Choroid plexus epithelial cell (primary cell): ENCODE measurements around the gene GAR1.
"Not testable (repeated sequence)": the region's sequence is repeated elsewhere in the genome, so short reads cannot be mapped to it uniquely, and the experiment has no call there.

Experiments
- DNase-seq: peaks from one replicate; pipeline ENCODE4 v3.0.0-alpha.2; 2010; ENCODE audit warnings: low read depth
- H3K4me3 ChIP-seq: 2 replicates; pipeline ENCODE4 v1.5.1; 2011; ENCODE audit warnings: low read depth, mild to moderate bottlenecking, control low read depth, low read length, moderate library complexity
- CTCF ChIP-seq: conservative IDR thresholded peaks from 2 replicates; pipeline ENCODE4 v1.5.1; 2011; ENCODE audit warnings: low read depth, mild to moderate bottlenecking, control low read depth, inconsistent platforms, low read length, moderate library complexity

The GAR1 gene

GRCh38 chr4:109815151-109816081, at the start of gene GAR1:
GAR1 (plus strand) TSS chr4:109815762; CDS start chr4:109816165, 403 bp downstream.
- DNase-seq: peak; percentile 95
- no peak for TF ChIP-seq CTCF
- peak within 1 kb of the TSS; percentile 79 for H3K4me3 ChIP-seq

- not testable (repeated sequence) for H3K4me3 ChIP-seq, DNase-seq
Measured at GRCh38 chr4:109782092-109782491, 33.5 kb upstream of the GAR1 start.

- no peak for DNase-seq
- no peak for TF ChIP-seq CTCF
- no peak overlapping the region for H3K4me3 ChIP-seq
Measured at GRCh38 chr4:109786846-109787245, 28.7 kb upstream of the GAR1 start.

DNA sequence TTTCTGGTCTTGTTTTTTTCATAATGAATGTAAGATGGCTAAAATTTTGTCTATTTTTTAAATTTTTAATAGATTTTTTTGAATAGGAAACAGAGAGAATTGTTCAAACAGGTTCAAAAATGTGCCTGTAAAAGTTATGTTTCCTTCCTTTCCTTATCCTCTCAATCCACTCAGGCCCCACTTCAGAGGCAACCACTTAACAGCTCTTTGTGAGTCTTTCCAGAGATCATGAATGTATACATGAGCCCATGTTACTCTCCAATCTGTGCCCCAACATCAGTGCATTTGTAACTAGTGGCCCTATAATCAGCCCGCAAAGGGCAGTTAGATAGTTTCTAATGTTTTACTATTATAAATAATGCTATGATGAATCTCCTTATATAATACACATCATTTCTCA, 27.8 kb upstream of the GAR1 start:
- no peak for DNase-seq
- TF ChIP-seq CTCF: no peak
- no peak overlapping the region for H3K4me3 ChIP-seq

GRCh38 chr4:109795059-109795458, 20.5 kb upstream of the GAR1 start:
- no peak for DNase-seq
- no peak for TF ChIP-seq CTCF
- H3K4me3 ChIP-seq: no peak overlapping the region

GRCh38 chr4:109798866-109799265, 16.7 kb upstream of the GAR1 start:
- H3K4me3 ChIP-seq: no peak overlapping the region
- TF ChIP-seq CTCF: peak; percentile 4
- no peak for DNase-seq

- H3K4me3 ChIP-seq: peak overlapping the region; percentile 52
- TF ChIP-seq CTCF: no peak
Measured at GRCh38 chr4:109801099-109801789, 14.3 kb upstream of the GAR1 start.

More at GRCh38 chr4:109801099-109801789, 14.3 kb upstream of the GAR1 start:
- peak; percentile 26 for DNase-seq
